ENCODE results near the gene BCL2L14. TPM values are rescaled to one million over a fixed set of nuclear protein-coding genes. Genes with fewer than 3 reads are reported as not detected.
"Not testable (repeated sequence)": the region's sequence is repeated elsewhere in the genome, so short reads cannot be mapped to it uniquely, and the experiment has no call there.

The BCL2L14 gene
- total RNA-seq, 1 donor from 2014 or later = 9.4 TPM

DNA sequence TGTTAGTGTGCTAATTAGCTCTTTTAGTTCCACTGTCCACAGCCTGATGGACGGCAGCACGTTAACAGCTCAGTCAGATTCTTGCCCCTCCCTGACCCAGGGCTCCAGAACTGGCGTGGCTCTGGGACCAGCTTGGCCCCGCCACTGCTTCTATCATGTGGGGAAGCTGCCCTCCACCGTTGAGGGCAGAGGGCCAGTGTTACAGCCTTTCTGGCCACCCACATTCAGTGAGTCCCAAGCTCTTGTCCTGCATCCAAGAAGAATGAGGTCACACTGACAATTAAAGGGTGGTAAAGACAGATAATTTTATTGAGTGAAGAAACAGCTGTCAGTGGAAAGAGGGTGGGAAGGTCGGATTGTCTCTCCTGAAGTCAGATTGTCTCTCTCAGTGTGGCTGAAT, 36.9 kb downstream of the BCL2L14 start:
- no peak for DNase-seq (ENCODE audit: low spot score)

DNA sequence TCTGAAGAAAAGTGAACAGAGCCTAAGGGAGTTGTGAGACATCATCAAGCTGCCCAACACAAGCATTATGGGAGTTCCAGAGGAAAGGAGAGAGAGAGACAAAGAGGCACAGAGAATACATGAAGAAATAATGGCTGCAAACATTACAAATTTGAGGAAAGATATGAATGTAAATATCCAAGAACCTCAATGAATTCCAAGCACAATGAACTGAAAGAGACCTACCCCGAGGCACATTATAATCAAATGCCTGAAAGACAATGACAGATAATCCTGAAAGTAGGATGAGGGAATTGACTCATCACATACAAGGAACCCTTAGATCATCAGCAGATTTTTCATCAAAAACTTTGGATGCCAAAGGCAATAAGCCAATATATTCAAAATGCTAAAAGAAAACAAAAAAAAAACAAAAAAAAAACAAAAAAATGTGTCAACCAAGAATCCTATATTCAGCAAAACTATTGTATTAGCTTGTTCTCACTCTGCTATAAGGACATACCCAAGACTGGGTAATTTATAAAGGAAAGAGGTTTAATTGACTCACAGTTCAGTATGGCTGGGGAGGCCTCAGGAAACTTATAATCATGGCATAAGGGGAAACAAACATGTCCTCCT, 37.8 kb downstream of the BCL2L14 start:
- no peak for DNase-seq (ENCODE audit: low spot score)

DNA sequence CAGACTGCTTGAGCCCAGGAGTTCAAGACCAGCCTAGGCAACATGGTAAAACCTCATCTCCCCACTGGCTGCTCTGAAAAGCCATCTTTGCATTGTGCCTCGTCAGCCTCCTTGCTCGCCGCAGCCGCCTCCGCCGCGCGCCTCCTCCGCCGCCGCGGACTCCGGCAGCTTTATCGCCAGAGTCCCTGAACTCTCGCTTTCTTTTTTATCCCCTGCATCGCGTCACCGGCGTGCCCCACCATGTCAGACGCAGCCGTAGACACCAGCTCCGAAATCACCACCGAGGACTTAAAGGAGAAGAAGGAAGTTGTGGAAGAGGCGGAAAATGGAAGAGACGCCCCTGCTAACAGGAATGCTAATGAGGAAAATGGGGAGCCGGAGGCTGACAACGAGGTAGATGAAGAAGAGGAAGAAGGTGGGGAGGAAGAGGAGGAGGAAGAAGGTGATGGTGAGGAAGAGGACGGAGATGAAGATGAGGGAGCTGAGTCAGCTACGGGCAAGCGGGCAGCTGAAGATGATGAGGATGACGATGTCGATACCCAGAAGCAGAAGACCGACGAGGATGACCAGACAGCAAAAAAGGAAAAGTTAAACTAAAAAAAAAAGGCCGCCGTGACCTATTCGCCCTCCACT, 40.3 kb downstream of the BCL2L14 start:
- DNase-seq (ENCODE audit: low spot score) = not testable (repeated sequence)

DNA sequence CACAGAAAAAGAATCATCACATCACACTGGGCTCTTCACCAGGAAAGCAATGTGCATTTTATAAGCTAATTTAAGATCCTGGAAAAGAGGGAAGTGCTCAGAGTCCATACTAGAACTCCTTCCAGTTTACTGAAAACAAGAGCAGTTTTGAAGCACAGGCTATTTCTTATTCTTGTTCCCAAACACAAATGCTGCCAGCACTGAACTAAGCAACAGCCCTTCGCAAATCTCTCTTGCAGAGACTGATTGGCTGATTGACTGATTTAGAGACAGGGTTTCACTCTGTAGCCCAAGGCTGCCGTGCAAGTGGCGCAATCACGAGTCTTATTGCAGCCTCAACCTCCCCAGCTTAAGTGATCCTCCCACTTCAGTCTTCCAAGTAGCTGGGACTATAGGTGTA, 44.8 kb downstream of the BCL2L14 start:
- DNase-seq (ENCODE audit: low spot score) = no peak

DNA sequence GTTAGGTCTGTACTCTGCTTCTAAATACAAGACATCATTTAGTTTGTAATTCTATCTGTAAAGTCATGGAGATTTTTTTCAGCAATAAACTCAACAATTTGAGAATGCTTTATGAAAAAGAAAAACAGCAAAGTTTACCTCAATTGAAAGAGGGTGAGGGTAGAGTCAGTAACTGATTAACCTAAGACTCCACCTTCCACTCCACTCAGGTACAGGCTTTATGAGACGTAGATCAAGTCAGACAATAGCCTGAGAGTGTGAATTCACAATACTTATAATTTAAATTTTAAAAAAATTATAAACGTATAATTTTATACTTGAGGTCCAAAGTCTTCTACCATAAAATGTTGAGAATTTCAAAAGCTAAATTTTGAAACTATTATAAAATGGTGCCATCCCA, 45.9 kb downstream of the BCL2L14 start:
- DNase-seq (ENCODE audit: low spot score) = no peak

DNA sequence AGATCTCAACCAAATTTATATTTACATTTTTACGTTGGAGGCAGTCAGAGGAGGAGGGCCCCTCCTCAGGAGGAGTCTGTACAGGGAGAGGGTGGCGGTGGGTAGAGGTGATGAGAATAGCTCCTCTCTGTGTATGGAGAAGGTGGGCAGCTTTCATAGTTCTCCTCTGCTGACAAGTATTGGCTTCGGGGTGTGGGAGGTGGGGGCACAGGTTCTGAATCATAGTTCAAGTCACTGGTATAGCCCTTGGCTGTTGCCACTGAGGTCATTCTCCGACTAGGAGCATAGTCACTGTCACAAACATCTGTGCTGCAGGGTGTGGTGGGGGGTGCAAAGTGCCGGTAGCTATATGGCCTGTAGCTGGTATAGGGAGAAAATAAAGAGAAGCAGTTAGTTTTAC, 50.3 kb downstream of the BCL2L14 start:
- DNase-seq (ENCODE audit: low spot score) = no peak

DNA sequence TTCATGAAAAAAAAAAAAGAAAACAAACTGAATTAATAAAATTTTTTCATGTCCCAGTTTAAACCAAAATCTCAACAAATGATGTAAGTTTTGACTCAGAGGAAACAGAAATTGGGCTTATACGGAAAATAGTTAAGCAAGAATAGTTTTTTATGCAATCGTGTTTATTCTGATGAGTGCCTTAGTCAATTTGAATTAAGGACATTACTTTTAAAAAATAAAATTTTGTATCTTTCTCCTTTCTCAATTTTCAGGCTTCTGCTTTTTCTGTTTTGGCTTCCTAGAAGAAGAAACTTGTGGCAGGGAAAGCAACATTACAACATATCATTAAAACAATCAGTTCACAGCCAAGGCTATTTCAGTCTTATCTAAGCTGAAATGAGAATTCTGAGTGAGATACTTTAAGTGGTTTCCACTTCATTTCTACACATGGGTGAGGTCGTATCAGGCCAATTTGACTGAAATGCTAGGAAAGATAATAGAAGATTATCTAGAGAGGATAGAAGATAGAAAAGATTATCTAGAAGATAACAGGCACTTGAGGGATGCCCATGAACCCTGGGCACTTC, 52.4 kb downstream of the BCL2L14 start:
- DNase-seq (ENCODE audit: low spot score) = no peak

DNA sequence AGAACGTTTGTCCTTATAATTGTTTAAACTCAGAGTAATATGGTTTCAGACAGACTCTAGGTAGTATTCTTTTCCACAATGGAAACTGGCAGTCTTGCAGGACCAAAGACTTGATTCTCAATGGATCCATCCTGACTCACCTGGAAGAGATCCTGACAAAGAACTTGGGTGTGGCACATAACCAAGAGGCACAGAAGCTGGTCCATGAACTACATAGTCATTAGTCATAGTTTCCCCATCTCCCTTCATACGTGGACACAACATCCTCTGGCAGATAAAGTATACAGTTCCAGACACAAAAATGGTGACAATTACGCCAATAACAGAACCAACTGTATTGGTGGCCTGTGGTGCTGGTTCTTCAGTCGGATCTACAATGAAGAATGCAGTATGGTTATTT, 55.8 kb downstream of the BCL2L14 start:
- DNase-seq (ENCODE audit: low spot score) = no peak

DNA sequence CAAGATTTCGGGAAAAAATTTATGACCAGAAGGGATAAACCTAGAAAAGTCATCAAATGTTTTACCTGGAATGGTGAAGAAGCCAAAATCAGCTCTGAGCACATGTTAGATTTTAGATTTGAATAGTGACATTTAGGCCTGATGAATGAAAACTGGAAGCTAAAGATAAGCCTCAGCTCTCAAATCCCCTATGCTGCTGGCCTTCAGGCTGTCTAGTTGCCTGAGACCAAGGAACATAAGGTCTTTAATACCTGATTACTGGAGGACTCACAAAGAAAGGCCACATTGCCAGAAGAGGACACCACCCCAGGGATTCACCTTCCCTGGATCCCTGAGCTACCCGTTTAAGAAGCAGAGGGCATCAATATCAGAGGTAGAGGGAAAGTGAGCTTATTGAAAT, 56.6 kb downstream of the BCL2L14 start:
- DNase-seq (ENCODE audit: low spot score) = no peak

DNA sequence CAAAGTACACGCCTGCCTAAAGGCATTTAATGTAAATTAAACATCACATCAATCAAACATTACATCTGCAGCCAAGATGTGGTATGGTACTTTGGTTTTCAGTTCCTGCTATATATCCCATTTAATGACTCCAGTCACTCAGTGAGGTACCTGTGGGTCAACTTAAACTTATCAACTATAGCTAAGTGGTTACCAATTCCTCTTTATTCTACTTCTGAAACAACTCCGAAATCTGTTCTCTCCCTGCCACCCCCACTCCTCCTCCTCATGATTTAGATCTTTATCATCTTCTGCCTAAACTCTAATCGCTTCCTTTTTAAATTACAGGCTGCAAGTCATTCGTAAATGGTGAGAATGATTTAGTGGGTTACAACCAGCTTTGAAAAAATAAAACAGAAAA, 57.9 kb downstream of the BCL2L14 start:
- no peak for DNase-seq (ENCODE audit: low spot score)

DNA sequence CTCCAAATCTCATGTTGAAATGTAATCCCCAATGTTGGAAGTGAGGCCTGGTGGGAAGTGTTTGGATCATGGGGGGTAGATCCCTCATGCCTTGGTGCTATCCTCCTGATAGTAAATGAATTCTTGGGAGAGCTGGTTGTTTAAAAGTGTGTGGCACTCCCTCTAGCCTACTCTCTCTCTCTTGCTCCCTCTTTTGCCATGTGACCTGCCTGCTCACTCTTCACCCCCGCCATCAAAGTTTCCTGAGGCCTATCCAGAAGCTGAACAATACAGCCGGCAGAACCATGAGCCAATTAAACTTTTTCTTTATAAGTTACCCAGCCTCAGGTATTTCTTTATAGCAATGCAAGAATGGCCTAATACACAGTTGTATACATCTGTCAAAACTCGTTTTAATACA, 62.5 kb downstream of the BCL2L14 start:
- DNase-seq (ENCODE audit: low spot score) = no peak

DNA sequence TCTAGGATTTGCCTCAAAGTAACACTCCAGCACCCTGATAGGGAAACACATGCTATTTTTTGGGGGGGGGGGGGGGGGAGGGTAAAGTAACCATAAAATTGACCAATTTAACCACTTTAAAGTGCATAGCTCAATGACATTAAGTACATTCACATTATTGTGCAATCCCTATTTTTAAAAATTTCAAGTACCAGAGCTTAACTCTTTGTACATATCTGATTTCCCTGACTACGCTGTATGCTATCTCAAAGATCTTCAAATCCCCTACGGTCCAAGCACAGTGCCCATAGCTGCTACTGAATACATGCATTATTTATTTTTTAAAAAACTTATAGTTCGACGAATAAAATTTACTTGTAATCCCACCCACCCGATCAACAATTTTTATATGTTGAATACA, 63.0 kb downstream of the BCL2L14 start:
- DNase-seq (ENCODE audit: low spot score) = no peak

DNA sequence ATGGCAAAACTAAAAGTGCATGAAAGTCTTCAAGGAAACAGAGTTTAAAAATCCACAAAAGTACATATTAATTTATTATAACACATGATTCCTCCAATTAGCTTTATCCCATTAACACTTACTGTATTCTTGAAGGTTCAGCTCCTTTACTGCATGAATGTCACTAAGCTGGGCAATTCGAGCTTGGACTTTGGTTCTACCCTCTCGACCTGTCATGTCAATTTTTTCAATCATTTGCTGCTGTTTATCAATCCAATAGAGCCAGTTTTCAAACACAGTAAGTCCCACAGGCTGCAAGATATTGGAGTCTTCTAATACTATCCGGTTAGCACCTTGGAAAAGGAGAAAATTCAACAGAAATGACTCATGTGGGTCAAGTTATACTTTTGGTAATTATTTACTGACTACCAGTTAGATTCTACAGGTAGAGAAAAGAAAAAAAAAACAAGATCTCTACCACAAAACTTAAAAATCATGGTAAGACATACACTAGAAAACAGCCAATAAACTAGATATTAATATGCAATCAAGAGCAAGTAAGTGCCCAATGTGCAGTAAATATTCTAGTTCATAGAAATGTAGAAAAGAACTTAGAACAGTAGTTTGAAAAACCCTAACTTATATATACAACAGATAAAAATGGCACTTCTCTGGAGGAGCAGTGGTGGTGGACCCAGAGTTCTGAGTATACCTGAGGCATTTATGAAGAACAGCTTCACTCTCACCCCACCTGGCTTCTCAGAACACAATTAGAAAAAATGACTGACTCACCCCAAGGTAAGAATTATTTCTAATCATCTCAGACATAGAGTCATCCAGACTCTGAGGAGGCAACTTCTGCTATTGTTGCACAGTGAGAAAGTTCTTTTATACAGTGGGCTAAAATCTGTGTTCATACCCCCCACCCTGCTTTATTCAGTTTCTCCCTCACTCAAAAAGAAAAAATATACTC, 67.7 kb downstream of the BCL2L14 start:
- DNase-seq (ENCODE audit: low spot score) = no peak

DNA sequence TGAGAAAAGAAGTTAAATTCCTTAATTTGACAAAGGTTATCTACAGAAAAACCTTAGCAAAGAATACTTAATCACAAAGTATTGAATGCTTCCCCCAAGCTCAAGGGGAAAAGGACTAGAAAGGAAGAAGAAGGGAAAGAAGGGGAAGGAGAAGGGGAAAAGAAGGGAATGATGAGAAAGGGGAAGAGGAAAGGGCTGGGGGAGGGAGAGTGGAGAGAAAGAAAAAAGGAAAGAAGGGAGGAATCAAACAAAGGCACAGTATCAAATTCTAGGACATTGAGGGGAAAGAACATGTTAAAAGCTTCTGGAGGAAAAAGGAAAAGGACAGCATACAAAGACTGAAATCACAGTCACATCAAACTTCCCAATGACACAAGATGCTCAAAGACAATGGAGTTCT, 70.3 kb downstream of the BCL2L14 start:
- DNase-seq (ENCODE audit: low spot score) = no peak

DNA sequence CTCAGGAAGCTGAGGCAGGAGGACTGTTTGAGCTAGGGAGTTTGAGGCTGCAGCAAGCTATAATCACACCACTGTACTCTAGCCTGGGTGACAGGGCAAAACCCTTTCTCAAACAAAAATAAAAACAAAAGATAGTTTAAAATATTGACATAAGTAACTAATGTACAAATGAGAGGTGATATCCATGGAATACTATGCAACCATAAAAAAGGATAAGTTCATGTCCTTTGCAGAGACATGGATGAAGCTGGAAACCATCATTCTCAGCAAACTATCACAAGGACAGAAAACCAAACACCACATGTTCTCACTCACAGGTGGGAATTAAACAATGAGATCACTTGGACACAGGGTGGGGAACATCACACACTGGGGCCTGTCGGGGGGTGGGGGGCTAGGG, 73.8 kb downstream of the BCL2L14 start:
- DNase-seq (ENCODE audit: low spot score) = not testable (repeated sequence)

DNA sequence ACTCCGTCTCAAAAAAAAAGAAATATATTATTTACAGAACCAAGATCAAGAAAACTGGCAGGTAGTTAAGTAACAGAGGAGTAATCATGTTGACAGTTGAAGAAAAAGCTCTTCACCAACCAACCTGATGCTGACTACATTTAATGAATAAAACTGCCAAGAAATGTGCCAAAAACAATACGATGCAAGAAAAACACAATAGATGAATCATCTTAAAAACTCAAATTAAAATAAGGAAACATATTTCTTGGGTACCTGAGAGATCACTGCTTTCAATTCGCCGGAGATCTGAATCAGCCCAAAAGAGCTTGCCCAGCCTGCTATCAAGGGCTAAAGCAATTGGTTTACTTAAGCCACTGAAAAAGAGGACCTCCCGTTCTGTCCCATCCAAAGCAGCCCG, 76.4 kb downstream of the BCL2L14 start:
- DNase-seq (ENCODE audit: low spot score) = no peak

Other genes starting within 250 kb of the BCL2L14 start
- gene LRP6, start 196.1 kb downstream of the BCL2L14 start, total RNA-seq (ENCODE audit: insufficient read depth, low replicate concordance) = 156 TPM